Stimulated activated CD4-positive, alpha-beta T cell treated with anti-CD3 and anti-CD28 coated beads, TNF-alpha, amount 100 ng/mL, for 4 hours (primary cell): ENCODE measurements around the gene TMEM259.

Experiments used
- DNase-seq, 3 experiments: peaks; one replicate each; pipeline ENCODE4 v3.0.0-alpha.2; 2020; ENCODE audit warnings: low read depth in 3 of 3

TMEM259 gene

DNA sequence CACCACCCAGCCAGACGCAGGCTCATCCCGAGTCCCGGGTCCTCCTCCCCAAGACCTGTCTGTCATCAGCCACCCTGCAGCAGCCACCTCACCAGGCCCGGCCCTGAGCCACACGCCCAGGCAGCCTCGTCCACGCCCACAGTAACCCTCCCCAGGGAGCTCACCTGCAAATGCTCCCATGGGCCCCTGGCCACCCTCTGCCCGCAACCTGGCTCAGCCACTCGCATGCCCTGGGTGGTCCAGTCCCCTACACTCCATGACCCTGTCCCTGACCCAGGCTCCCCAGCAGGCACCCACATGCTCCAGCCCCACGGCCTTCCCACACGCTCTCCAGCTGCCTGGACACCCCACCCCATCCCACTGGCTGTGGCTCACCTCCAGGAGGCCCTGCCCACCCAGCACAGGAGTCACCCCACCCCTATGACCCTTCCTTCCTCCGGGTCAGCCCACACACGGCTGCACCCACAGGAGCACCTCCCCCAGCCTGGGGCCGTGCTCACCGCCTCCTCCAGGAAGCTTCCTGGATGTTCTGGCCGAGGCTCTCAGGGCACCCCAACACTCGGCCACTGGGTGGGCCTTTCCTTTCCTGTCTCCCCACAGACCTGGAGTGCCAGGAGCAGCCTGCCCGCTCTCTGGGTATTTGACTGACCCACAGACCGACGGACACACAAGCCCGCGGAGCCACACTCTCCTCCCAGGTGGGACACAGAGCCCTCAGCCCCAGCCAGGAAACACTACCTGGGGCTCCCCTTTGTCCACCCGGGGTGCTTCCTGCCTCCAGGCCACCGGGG, 3.6 kb downstream of the TMEM259 start:
- DNase-seq = no peak

GRCh38 chr19:1016647-1017114, 4.2 kb downstream of the TMEM259 start:
- no peak for DNase-seq

DNA sequence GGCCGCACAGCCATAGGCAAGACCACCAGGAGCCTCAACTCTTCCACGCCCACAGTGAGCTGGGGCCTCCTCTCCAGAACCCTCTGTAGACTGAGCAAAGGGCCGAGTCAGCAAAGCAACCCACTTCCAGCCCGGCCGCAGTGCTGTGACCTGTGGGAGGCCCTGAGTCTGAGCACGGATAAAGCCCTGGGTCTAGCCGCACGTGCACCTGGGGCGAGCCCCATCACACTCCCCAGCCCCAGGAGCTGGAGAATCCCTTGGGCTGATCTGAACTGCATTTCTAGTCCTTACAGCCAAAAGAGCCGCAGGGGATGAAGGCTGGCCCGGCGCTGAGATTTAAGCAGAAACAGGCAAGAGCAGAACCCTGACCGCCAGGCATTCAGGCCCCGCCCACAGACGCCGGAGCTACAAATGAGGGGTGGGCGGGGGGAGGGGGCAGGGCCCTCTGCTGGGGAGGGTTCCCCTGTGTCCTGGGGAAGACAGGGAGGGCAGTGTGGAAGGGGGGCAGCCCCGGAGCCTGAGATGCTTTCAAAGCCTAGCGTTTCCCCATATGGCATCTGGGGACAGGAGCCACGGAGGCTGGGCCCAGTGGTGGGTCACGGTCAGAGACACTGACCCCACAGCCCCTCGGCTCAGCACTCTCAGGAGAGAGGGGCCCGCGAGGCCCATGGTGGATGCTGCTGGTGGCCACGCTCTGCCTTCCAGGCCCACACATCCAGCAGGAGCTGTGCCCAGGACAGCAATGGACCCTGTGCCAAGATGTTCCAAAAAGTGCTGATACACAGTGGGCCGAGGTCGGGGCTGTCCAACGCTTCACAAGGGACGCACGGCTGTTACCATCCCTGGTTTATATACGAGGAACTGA, 4.9 kb downstream of the TMEM259 start:
- DNase-seq = no peak

DNA sequence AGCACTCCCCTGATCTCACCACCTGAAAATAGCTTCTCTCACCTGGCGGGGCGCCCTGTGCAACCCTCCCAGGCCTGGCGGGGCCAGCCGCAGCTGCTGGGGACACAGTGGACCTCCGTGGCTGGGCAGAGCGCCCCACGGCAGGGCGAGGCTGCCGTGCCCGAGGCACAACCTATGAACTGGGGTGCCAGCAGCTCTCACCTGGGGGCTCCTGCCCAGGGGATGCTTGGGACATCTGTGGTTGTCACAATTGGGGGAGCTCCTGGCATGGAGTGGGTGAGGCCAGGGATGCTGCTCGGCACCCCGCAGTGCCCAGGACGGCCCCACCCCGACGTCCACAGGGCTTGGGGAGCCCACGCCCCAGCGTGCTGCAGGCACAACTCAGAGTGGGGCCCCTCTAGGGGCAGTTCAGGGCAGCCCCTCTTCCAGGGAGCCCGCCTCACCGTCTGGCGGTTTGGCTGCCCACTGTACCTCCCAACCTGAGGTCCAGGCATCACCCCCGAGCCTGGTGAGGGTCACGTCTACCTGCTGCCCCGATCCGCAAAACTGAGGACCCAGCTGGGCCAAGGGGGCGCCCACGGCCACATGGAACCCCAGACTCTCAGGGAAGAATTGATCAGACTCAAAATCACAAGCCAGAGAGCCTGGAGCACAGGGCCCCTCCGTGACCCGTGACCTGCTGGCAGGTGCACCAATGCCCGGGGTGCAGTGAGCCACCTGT, 5.7 kb downstream of the TMEM259 start:
- no peak for DNase-seq

- no peak for DNase-seq
Measured at GRCh38 chr19:1014161-1015060, 6.5 kb downstream of the TMEM259 start.

DNA sequence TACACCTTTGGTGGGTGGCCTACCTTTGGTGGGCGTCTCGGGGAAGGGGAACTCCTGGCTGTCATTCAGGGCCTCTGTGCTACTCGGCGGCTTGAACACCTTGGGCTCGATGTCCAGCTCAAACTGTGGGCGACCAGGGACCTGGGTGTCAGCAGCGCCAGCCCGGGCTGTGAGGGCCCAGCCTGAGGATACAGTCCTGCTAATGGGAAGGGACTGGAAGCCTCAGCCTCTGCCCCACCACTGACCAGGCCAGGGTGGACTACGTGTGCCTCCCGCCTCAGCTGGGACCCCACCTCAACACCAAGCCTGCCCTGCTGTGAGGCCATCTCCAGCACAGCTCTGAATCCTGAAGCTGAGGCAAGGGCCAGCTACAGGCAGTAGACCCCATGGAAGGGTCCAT, 7.7 kb downstream of the TMEM259 start:
- no peak for DNase-seq

- no peak for DNase-seq
Measured at GRCh38 chr19:1012334-1012733, 8.6 kb downstream of the TMEM259 start.

DNA sequence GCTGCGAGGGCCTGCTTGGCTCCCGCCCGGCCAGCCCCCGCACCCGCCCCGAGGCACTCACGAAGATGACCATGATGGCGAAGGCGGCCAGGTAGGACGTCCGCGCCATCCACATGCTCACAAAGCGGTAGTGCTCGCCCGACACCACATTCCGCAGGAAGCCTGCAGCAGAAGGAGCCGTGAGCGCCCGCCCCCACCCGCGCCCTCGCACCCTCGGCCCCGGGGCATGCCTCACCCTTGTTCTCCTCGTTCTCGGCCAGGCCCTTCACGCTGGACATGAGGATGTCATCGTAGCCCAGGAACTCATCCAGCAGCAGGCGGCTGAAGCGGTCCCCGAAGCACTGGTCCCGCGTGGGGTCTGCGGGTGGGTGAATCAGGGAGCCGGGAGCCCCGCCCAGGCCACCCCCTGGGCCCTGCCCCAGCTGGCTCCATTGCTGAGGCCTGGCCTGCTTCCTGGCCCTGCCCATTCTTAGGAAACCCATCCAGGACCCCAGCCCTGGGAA, 9.0 kb downstream of the TMEM259 start:
- DNase-seq = no peak

DNA sequence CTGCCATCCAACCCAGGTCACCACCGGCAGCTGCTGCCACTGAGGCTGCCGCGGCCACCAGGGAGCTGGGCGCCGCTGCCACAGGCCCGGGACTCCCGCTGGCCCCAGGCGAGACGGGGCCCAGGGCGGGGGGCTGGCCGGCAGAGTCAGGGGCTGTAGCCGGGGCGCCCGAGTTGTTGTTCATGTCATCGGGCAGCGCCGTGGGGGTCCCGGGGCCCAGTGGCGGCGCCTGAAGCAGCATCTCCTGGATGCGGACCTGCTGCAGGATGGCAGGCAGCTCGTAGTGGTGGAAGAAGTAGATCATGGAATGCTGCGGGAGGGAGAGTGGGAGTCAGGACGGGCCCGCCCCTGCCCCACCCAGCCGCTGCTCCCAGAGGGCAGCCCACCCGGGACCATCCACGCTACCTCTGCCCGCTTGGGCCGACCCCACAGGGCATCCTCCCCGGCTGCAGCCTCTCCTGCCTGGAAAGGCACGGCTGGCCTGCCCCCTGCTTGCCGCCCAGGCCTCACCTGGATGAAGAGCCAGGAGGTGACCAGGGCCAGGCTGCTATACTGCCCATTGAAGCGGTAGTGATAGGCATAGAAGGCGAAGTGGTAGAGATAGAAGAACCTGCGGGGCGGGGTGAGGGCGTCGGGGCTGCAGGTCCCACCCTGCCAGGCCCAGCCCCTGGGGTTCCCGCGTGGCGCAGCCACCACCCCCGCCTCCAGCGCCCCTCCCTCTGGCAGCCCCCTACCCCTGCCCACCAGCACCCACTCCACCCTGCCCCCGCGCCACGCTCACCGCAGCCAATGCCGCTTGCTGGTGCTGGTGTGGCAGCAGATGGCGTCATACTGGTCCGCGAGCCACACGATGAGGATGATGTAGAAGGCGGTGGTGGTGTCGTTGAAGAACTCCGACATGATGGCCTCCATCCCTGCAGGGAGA, 10.1 kb downstream of the TMEM259 start:
- DNase-seq = no peak

GRCh38 chr19:1009981-1010538, 10.9 kb downstream of the TMEM259 start:
- no peak for DNase-seq

- DNase-seq = no peak
Measured at GRCh38 chr19:1009041-1009980, 11.6 kb downstream of the TMEM259 start.

- no peak for DNase-seq
Measured at GRCh38 chr19:1008268-1009040, 12.5 kb downstream of the TMEM259 start.

DNA sequence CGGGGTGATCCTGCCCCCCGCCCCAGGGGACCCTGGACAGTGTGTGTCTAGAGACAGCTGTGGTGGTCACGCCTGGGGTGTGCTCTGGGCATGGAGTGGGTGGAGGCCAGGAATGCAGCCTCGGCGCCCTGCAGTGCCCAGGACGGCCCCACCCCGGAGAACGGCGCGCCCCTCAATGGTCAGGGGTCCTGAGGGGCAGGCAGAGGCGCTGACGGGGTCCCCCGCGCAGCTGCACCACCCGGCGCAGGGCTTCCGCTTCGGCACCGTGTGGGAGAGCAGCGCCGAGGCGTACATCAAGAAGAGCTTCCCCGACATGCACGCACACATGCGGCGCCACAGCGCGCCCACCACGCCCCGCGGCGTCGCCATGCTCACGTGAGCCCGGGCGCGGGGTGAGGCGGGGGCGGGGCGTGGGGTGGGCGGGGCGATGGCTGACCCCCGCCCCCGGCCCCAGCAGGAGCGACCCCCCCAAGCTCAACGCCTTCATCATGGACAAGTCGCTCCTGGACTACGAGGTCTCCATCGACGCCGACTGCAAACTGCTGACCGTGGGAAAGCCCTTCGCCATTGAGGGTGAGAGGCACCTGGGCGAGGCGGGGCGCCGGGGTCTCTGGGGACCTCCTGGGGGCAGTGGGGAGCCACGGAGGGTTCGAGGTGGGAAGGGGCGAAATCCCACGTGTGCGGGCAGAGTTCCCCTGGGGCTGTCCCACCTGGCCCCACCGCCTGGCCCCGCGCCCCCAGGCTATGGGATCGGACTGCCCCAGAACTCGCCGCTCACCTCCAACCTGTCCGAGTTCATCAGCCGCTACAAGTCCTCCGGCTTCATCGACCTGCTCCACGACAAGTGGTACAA, 13.3 kb downstream of the TMEM259 start:
- DNase-seq = no peak

- DNase-seq = no peak
Measured at GRCh38 chr19:1006711-1007398, 14.1 kb downstream of the TMEM259 start.

DNA sequence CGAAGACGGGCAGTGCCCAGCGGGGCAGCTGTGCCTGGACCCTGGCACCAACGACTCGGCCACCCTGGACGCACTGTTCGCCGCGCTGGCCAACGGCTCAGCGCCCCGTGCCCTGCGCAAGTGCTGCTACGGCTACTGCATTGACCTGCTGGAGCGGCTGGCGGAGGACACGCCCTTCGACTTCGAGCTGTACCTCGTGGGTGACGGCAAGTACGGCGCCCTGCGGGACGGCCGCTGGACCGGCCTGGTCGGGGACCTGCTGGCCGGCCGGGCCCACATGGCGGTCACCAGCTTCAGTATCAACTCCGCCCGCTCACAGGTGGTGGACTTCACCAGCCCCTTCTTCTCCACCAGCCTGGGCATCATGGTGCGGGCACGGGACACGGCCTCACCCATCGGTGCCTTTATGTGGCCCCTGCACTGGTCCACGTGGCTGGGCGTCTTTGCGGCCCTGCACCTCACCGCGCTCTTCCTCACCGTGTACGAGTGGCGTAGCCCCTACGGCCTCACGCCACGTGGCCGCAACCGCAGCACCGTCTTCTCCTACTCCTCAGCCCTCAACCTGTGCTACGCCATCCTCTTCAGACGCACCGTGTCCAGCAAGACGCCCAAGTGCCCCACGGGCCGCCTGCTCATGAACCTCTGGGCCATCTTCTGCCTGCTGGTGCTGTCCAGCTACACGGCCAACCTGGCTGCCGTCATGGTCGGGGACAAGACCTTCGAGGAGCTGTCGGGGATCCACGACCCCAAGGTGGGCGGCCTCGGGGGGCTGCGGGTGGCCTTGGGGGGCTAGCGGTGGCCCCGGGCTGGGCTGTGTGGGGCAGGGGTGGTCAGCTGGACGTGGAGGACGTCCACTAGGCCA, 15.9 kb downstream of the TMEM259 start:
- DNase-seq = no peak
